K562 (cell line): ENCODE data around the gene FASTK. TPM values are rescaled to one million over a fixed set of nuclear protein-coding genes. Genes with fewer than 3 reads are reported as not detected.

ENCODE experiments used
- MGA ChIP-seq: fragments of 450-650 bp; IDR thresholded peaks from 2 replicates; pipeline ENCODE4 v1.6.1; 2016; ENCODE audit warnings: mild to moderate bottlenecking, moderate library complexity
- PBX2 ChIP-seq, 2 experiments: IDR thresholded peaks in 1 of 2; conservative IDR thresholded peaks in 1 of 2; 2 replicates each; pipeline ENCODE4 v1.6.1; 2016; ENCODE audit warnings: low read depth in 2 of 2, mild to moderate bottlenecking in 1 of 2, missing compliant biosample characterization in 1 of 2, missing genetic modification characterization in 1 of 2, moderate library complexity in 1 of 2
- TSHZ1 ChIP-seq: fragments of 250-450 bp; sonication (Bioruptor Pico); IDR thresholded peaks from 2 replicates; pipeline ENCODE4 v1.4.0; 2020; ENCODE audit warnings: mild to moderate bottlenecking, moderate library complexity
- XRCC5 ChIP-seq: fragments of 200-400 bp; formaldehyde crosslinking; IDR thresholded peaks from 2 replicates; pipeline ENCODE4 v1.6.1; 2017; ENCODE audit warnings: low read depth, mild to moderate bottlenecking, low read length
- ZNF77 ChIP-seq: fragments of 250-450 bp; sonication (Bioruptor Pico); IDR thresholded peaks from 2 replicates; pipeline ENCODE4 v1.5.0; 2020
- polyA plus RNA-seq, 8 experiments: library from polyadenylated mRNA; depleted of rRNA in 4 of 8; stranded (reverse) in 5 of 8; unstranded in 3 of 8; fragments of >200 nt; fragmentation: Nextera tagmentation in 2 of 8; fragmentation: Illumina TruSeq in 1 of 8; extraction: Ambion mirVana in 2 of 8; extraction: Trizol in 1 of 8; gene quantifications; 2 replicates each; pipeline versions ENCODE4 v1.2.1 to v1.2.3, GENCODE V29; 2011 to 2014; ENCODE audit warnings: inconsistent platforms in 1 of 8, missing spikeins in 1 of 8
- total RNA-seq, 7 experiments: library from RNA; depleted of rRNA in 6 of 7; stranded (reverse); fragments of >200 nt in 6 of 7; fragmentation: Illumina TruSeq in 2 of 7; extraction: Trizol in 2 of 7; gene quantifications; 2 replicates each; pipeline versions ENCODE4 v1.2.1 to v1.2.3, GENCODE V29; 2011 to 2021; ENCODE audit warnings: low replicate concordance in 1 of 7

FASTK gene
- total and polyA plus RNA-seq, 9 of the 15 experiments (the other 6 are each of a cell fraction or from before 2014, with no cell fraction given): 0.51 to 150 (median 48.2) TPM

- no peak for TF ChIP-seq MGA
- no peak for TF ChIP-seq TSHZ1
- TF ChIP-seq ZNF77: no peak
- no peak for TF ChIP-seq PBX2 (CRISPR knock-in tag; IDR thresholded peaks at IDR 0.05; ENCODE audit: low read depth)
- TF ChIP-seq PBX2 (tag; conservative IDR thresholded peaks at IDR 0.05; ENCODE audit: low read depth): no peak
- peak; percentile 66; the same call in 1 of the 2 replicates for TF ChIP-seq XRCC5
Observed at GRCh38 chr7:151091431-151091830, 10.8 kb upstream of the FASTK start (continued).
